RPMI7951 (cell line): ENCODE data around the gene CELSR1. TPM values are rescaled to one million over a fixed set of nuclear protein-coding genes. Genes with fewer than 3 reads are reported as not detected.
A peak's percentile ranks its signal among the peaks of the same experiment; 100 is the strongest.
"Not testable (repeated sequence)": the region's sequence is repeated elsewhere in the genome, so short reads cannot be mapped to it uniquely, and the experiment has no call there.

Source experiments
- DNase-seq: peaks from one replicate; pipeline ENCODE4 v3.0.0-alpha.2; 2012; ENCODE audit warnings: low read depth
- total RNA-seq: library from RNA; depleted of rRNA; stranded (reverse); fragments of >200 nt; shearing (Covaris generic); gene quantifications from 2 replicates; pipeline ENCODE4 v1.2.3, GENCODE V29; 2014

CELSR1 gene
- total RNA-seq, 1 experiment from 2014 or later: 3.0 TPM

GRCh38 chr22:46403880-46404279 is 133.5 kb downstream of the CELSR1 start:
- not testable (repeated sequence) for DNase-seq

GRCh38 chr22:46402505-46402904 is 134.9 kb downstream of the CELSR1 start:
- no peak for DNase-seq

GRCh38 chr22:46401370-46401769 is 136.1 kb downstream of the CELSR1 start:
- DNase-seq: no peak

- no peak for DNase-seq
Observed at GRCh38 chr22:46399251-46400024, 138.0 kb downstream of the CELSR1 start.

GRCh38 chr22:46397951-46398350 is 139.5 kb downstream of the CELSR1 start:
- DNase-seq: no peak

- DNase-seq: no peak
Observed at GRCh38 chr22:46397514-46397913, 139.9 kb downstream of the CELSR1 start.

GRCh38 chr22:46397049-46397448 is 140.4 kb downstream of the CELSR1 start:
- not testable (repeated sequence) for DNase-seq

GRCh38 chr22:46395145-46395544 is 142.3 kb downstream of the CELSR1 start:
- no peak for DNase-seq

- no peak for DNase-seq
Observed at GRCh38 chr22:46394622-46395021, 142.8 kb downstream of the CELSR1 start.

- no peak for DNase-seq
Observed at GRCh38 chr22:46393873-46394272, 143.5 kb downstream of the CELSR1 start.

- no peak for DNase-seq
Observed at GRCh38 chr22:46392137-46392844, 145.1 kb downstream of the CELSR1 start.

- DNase-seq: no peak
Observed at GRCh38 chr22:46391486-46392136, 145.8 kb downstream of the CELSR1 start.

- peak; percentile 31 for DNase-seq
Observed at GRCh38 chr22:46390652-46391301, 146.6 kb downstream of the CELSR1 start.

GRCh38 chr22:46390105-46390651 is 147.2 kb downstream of the CELSR1 start:
- no peak for DNase-seq

GRCh38 chr22:46389081-46389480 is 148.3 kb downstream of the CELSR1 start:
- DNase-seq: no peak

GRCh38 chr22:46388647-46389046 is 148.8 kb downstream of the CELSR1 start:
- DNase-seq: no peak

- no peak for DNase-seq
Observed at GRCh38 chr22:46387748-46388147, 149.7 kb downstream of the CELSR1 start.

- no peak for DNase-seq
Observed at GRCh38 chr22:46386312-46386711, 151.1 kb downstream of the CELSR1 start.

- DNase-seq: no peak
Observed at GRCh38 chr22:46382524-46382923, 154.9 kb downstream of the CELSR1 start.

GRCh38 chr22:46381731-46382130 is 155.7 kb downstream of the CELSR1 start:
- no peak for DNase-seq

- DNase-seq: peak; percentile 54
Observed at GRCh38 chr22:46381142-46381541, 156.3 kb downstream of the CELSR1 start.

GRCh38 chr22:46380581-46380980 is 156.8 kb downstream of the CELSR1 start:
- no peak for DNase-seq
